Hepatic stellate cell (primary cell): Measurements from ENCODE around the gene OAS1.

ENCODE experiments used
- DNase-seq: peaks from one replicate; pipeline ENCODE4 v3.0.0; 2011; ENCODE audit warnings: low spot score

Gene OAS1

DNA sequence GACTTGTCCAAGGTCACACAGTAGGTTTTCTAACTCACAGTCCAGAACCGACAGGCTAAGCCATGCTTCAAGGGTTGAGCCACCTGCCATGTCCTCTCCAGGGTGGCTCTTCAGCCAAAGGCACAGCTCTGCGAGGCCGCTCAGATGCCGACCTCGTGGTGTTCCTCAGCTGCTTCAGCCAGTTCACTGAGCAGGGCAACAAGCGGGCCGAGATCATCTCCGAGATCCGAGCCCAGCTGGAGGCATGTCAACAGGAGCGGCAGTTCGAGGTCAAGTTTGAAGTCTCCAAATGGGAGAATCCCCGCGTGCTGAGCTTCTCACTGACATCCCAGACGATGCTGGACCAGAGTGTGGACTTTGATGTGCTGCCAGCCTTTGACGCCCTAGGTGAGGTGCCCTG is 58.9 kb downstream of the OAS1 start:
- DNase-seq, result no peak

DNA sequence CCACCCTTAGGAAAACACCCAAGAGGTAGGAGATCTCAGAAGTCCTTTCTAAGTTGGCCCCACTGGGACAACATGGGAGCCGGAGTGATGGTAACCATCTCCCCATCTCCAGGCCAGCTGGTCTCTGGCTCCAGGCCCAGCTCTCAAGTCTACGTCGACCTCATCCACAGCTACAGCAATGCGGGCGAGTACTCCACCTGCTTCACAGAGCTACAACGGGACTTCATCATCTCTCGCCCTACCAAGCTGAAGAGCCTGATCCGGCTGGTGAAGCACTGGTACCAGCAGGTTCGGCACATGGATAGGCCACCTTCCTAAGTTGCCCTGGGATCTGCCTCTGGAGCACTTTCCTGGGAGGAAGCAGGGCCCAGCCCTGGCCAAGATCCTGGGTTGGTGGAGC is 60.5 kb downstream of the OAS1 start:
- no peak for DNase-seq

DNA sequence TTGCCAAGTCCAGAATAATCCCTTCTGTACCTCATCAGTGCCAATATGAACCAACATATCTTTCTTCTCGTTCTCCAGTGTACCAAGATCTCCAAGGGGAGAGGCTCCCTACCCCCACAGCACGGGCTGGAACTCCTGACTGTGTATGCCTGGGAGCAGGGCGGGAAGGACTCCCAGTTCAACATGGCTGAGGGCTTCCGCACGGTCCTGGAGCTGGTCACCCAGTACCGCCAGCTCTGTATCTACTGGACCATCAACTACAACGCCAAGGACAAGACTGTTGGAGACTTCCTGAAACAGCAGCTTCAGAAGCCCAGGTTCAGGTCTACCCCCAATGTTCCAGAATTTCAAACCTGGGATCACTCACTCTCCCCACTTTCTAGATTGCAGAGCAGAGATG is 61.1 kb downstream of the OAS1 start:
- DNase-seq, result no peak
